Astrocyte of the hippocampus (primary cell): ENCODE measurements around the gene C1orf198.

Source experiments
- DNase-seq: peaks from one replicate; pipeline ENCODE4 v3.0.0; 2011; ENCODE audit warnings: low read depth, low spot score

C1orf198 gene

GRCh38 chr1:230834292-230834691, 34.0 kb downstream of the C1orf198 start:
- DNase-seq: no peak

GRCh38 chr1:230833511-230833910, 34.8 kb downstream of the C1orf198 start:
- DNase-seq: no peak

- DNase-seq: no peak
Observed at GRCh38 chr1:230832476-230832875, 35.8 kb downstream of the C1orf198 start.

GRCh38 chr1:230831771-230832170, 36.5 kb downstream of the C1orf198 start:
- DNase-seq: no peak

GRCh38 chr1:230828421-230828820, 39.9 kb downstream of the C1orf198 start:
- no peak for DNase-seq

GRCh38 chr1:230827801-230828200, 40.5 kb downstream of the C1orf198 start:
- no peak for DNase-seq

GRCh38 chr1:230827081-230827681, 41.1 kb downstream of the C1orf198 start:
- DNase-seq: peak; percentile 70

- DNase-seq: no peak
Observed at GRCh38 chr1:230826166-230826875, 42.0 kb downstream of the C1orf198 start.

- no peak for DNase-seq
Observed at GRCh38 chr1:230825761-230826160, 42.6 kb downstream of the C1orf198 start.

GRCh38 chr1:230824919-230825721, 43.2 kb downstream of the C1orf198 start:
- peak; percentile 57 for DNase-seq

GRCh38 chr1:230824551-230824918, 43.8 kb downstream of the C1orf198 start:
- no peak for DNase-seq

GRCh38 chr1:230823931-230824381, 44.4 kb downstream of the C1orf198 start:
- no peak for DNase-seq

GRCh38 chr1:230823426-230823825, 44.9 kb downstream of the C1orf198 start:
- DNase-seq: no peak

GRCh38 chr1:230822092-230822581, 46.2 kb downstream of the C1orf198 start:
- no peak for DNase-seq

GRCh38 chr1:230821346-230821745, 47.0 kb downstream of the C1orf198 start:
- no peak for DNase-seq

- DNase-seq: no peak
Observed at GRCh38 chr1:230820568-230820967, 47.8 kb downstream of the C1orf198 start.

GRCh38 chr1:230819976-230820375, 48.3 kb downstream of the C1orf198 start:
- DNase-seq: no peak

GRCh38 chr1:230818901-230819300, 49.4 kb downstream of the C1orf198 start:
- DNase-seq: no peak

- DNase-seq: no peak
Observed at GRCh38 chr1:230818367-230818766, 50.0 kb downstream of the C1orf198 start.

- no peak for DNase-seq
Observed at GRCh38 chr1:230816018-230816417, 52.3 kb downstream of the C1orf198 start.

- DNase-seq: no peak
Observed at GRCh38 chr1:230814949-230815692, 53.2 kb downstream of the C1orf198 start.

GRCh38 chr1:230812568-230812967, 55.8 kb downstream of the C1orf198 start:
- no peak for DNase-seq
